Astrocyte (in vitro differentiated cells and primary cell): ENCODE data around the gene NEURL1.

ENCODE experiments used
- CTCF ChIP-seq: IDR thresholded peaks from 2 replicates; pipeline ENCODE4 v1.5.1; 2011; ENCODE audit warnings: low read depth, mild to moderate bottlenecking, inconsistent platforms, low read length, moderate library complexity; ENCODE audit not compliant: insufficient read depth
- EZH2 ChIP-seq: IDR thresholded peaks from 2 replicates; pipeline ENCODE4 v1.6.1; 2012; ENCODE audit warnings: mild to moderate bottlenecking, low read length, inconsistent platforms; ENCODE audit not compliant: insufficient read depth

GRCh38 chr10:103444478-103444877 lies 49.0 kb upstream of the NEURL1 start:
- TF ChIP-seq CTCF = no peak
- TF ChIP-seq EZH2 = no peak
